ENCODE data around the gene ATP8B4. TPM values are rescaled to one million over a fixed set of nuclear protein-coding genes. Genes with fewer than 3 reads are reported as not detected.

The ATP8B4 gene
- total and polyA plus RNA-seq, 10 of the 15 experiments (the other 5 are each of a cell fraction or from before 2014, with no cell fraction given): 0.02 to 0.94 (median 0.19) TPM

DNA sequence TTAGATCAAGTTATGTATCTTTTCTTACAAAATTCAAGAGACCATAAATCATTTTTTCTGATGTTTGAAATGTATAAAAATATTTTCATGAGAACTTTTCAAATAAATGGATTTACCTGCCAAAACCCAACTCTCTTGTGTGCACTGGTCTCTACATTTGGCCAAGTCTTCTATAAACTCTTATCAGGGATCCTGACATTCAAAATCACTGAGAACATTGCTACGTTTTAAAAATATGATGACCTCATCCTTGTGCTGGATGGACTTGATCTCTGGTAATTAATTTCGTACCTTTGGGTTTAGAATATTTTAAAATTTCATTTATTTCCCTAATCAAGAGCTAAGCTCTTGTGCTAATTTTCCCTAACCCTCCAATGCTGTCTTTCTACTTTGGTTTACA is 127.4 kb downstream of the ATP8B4 start:
- Histone ChIP-seq H3K9ac (ENCODE audit: control insufficient read depth, insufficient read depth, low read length) (no peak overlapping the region), H4K20me1 (ENCODE audit: control insufficient read depth, insufficient read depth) (no peaks in the 10 kb centered on the region), H3K79me2 (ENCODE audit: control insufficient read depth, insufficient read depth, low read length) (no peaks in the 10 kb centered on the region), H3K27me3 (replicated peaks in 1 of 2; ENCODE audit: control insufficient read depth in 2 of 2, insufficient read depth in 2 of 2, low read length in 1 of 2) (no peaks in the 10 kb centered on the region), H3K27ac (ENCODE audit: control insufficient read depth, insufficient read depth) (no peak overlapping the region), H3K9me3 (replicated peaks; ENCODE audit: control insufficient read depth, insufficient read depth, low read length) (no peaks in the 10 kb centered on the region), H2AFZ (ENCODE audit: control insufficient read depth, low read depth, low read length) (no peak overlapping the region), H3K36me3 (ENCODE audit: control insufficient read depth in 2 of 2, insufficient read depth in 2 of 2, low read length in 1 of 2) (no peaks in the 10 kb centered on the region), H3K4me1 (ENCODE audit: control insufficient read depth, insufficient read depth, low read length) (no peaks in the 10 kb centered on the region), H3K4me3 (no peak overlapping the region), H3K4me2 (ENCODE audit: control insufficient read depth, insufficient read depth) (no peak overlapping the region)
- FAIRE-seq: no peak
- no peak for TF ChIP-seq POLR2AphosphoS5 (IDR thresholded peaks at IDR 0.05; ENCODE audit: low read length)
- TF ChIP-seq HCFC1 (IDR thresholded peaks at IDR 0.05; ENCODE audit: low read length): no peak
- TF ChIP-seq SMAD5 (IDR thresholded peaks at IDR 0.05; ENCODE audit: low read depth): no peak
- no peak for TF ChIP-seq IKZF2 (IDR thresholded peaks at IDR 0.05)
- TF ChIP-seq TCF7 (IDR thresholded peaks at IDR 0.05; ENCODE audit: borderline replicate concordance): no peak
- TF ChIP-seq, protein P1, sequence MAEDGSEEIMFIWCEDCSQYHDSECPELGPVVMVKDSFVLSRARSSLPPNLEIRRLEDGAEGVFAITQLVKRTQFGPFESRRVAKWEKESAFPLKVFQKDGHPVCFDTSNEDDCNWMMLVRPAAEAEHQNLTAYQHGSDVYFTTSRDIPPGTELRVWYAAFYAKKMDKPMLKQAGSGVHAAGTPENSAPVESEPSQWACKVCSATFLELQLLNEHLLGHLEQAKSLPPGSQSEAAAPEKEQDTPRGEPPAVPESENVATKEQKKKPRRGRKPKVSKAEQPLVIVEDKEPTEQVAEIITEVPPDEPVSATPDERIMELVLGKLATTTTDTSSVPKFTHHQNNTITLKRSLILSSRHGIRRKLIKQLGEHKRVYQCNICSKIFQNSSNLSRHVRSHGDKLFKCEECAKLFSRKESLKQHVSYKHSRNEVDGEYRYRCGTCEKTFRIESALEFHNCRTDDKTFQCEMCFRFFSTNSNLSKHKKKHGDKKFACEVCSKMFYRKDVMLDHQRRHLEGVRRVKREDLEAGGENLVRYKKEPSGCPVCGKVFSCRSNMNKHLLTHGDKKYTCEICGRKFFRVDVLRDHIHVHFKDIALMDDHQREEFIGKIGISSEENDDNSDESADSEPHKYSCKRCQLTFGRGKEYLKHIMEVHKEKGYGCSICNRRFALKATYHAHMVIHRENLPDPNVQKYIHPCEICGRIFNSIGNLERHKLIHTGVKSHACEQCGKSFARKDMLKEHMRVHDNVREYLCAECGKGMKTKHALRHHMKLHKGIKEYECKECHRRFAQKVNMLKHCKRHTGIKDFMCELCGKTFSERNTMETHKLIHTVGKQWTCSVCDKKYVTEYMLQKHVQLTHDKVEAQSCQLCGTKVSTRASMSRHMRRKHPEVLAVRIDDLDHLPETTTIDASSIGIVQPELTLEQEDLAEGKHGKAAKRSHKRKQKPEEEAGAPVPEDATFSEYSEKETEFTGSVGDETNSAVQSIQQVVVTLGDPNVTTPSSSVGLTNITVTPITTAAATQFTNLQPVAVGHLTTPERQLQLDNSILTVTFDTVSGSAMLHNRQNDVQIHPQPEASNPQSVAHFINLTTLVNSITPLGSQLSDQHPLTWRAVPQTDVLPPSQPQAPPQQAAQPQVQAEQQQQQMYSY (CRISPR knock-in tag; IDR thresholded peaks at IDR 0.05): no peak
- intact Hi-C loops (cut with micrococcal nuclease; ENCODE audit: unreplicated experiment) (no loop called here), in situ Hi-C loops (cut with MboI) (no loop called here)
- CTCF ChIA-PET: interaction anchor here (1.0 to 3.5 kb wide), 3 partner anchors 12 to 60 kb away, joined by 3 to 26 read pairs (median 3); no protein-coding TSS in a partner anchor
- no TSS peak for BruUV-seq (replicated peaks)
- no peak for ATAC-seq
- SMC1A ChIA-PET (ENCODE audit: uncharacterized antibody, unreplicated experiment): interaction anchor here (1.0 to 4.2 kb wide), 5 partner anchors 11 to 115 kb away, joined by 3 to 24 read pairs (median 7); no protein-coding TSS in a partner anchor
- 10% methylated on average over 2 of the region's 2 CpGs for WGBS (ENCODE audit: insufficient coverage, insufficient replicate concordance, low lambda C conversion rate, missing lambda C conversion rate)
- POLR2A ChIA-PET: interaction anchor here (1.0 kb wide), 1 partner anchor 12 kb away, joined by 3 read pairs; no protein-coding TSS in a partner anchor
- no peak for DNase-seq (ENCODE audit: low read depth, low spot score)
- RAD21 ChIA-PET (ENCODE audit: unreplicated experiment): interaction anchor here (0.6 to 1.2 kb wide), 2 partner anchors 60 to 1035 kb away, joined by 3 to 4 read pairs; no protein-coding TSS in a partner anchor

Measured in GM12878 (cell line).